ENCODE data around the gene SUSD2.
A peak's percentile ranks its signal among the peaks of the same experiment; 100 is the strongest.

DNA sequence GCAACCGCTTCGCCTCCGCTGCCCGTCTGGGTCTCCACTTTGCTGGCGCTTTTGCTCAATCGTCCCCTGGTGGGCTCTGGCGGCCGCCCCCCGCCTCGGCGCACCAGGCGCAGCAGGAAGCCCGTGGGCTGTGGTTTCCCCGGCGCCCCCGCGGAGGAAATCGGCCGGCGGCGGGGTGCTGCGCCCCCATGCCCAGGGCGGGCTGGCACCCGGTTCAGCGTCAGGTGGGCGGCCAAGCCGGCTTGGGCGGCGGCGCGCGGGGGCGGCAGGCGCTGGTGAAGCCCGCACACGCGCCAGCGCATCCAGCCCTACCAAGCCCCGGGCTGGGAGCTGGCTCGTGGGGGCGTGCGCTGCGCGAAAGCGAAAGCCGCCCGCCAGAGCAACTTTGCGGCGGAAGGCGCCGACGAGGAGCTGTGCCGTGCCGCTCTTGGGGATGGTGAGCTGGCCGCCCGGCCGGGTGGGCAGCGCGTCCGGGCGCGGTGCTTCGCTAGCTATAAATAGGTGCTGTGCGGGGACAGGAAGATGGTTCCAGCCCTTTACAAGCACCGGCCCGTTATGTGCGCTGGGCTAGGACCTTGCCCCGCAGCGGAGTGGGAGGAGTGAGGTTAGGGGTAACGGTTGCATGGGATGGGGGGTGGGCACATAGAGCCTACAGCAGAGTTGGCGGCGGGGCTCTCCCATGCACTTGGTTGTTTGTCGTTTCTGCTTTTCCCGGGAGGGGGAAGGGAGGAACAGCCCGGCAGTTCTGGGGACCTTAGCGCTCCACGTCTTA, 25.0 kb upstream of the SUSD2 start:
- no peak for TF ChIP-seq EZH2 (IDR thresholded peaks at IDR 0.05; ENCODE audit: low read depth, low read length, severe bottlenecking)
- TF ChIP-seq EGR1 (IDR thresholded peaks at IDR 0.05; ENCODE audit: borderline replicate concordance, low read depth, low read length), result peak; percentile 65; the same call in 1 of the 2 replicates
- TF ChIP-seq CTCF (IDR thresholded peaks at IDR 0.05; ENCODE audit: control extremely low read depth in 1 of 3, insufficient read depth in 1 of 3, low read depth in 1 of 3, low read length in 3 of 3), result 0 out of 4 replicates have a peak, but pooled peaks of 1 of the 3 experiments have one; percentile 2
- TF ChIP-seq MAFK (IDR thresholded peaks at IDR 0.05; ENCODE audit: low read depth, low read length), result no peak
- no peak for TF ChIP-seq POLR2A (IDR thresholded peaks at IDR 0.05; ENCODE audit: control extremely low read depth in 1 of 2, low read depth in 2 of 2, low read length in 2 of 2)
- TF ChIP-seq ZNF274 (IDR thresholded peaks at IDR 0.05; ENCODE audit: borderline replicate concordance, extremely low read depth, low read length), result no peak
- no peak for TF ChIP-seq EP300 (IDR thresholded peaks at IDR 0.05; ENCODE audit: borderline replicate concordance in 1 of 2, low read depth in 2 of 2, low read length in 2 of 2)
- no peak for TF ChIP-seq POLR2AphosphoS5 (IDR thresholded peaks at IDR 0.05; ENCODE audit: low read depth, low read length)
- TF ChIP-seq TAF1 (IDR thresholded peaks at IDR 0.05; ENCODE audit: low read depth, low read length), result no peak
- no peak for TF ChIP-seq PHF8 (conservative IDR thresholded peaks at IDR 0.05; ENCODE audit: low read depth, low read length)
- no peak for TF ChIP-seq RFX5 (IDR thresholded peaks at IDR 0.05; ENCODE audit: borderline replicate concordance, low read depth, low read length)
